Endothelial cell of umbilical vein (primary cell): Measurements from ENCODE around the gene IL34. TPM values are rescaled to one million over a fixed set of nuclear protein-coding genes. Genes with fewer than 3 reads are reported as not detected.

Experiments used
- BruUV-seq: library from RNA; stranded (reverse); fragments of 400-500 nt; replicated peaks from 2 replicates; lab custom pipeline; 2021; lab: Mats Ljungman, UMichigan
- CTCF ChIA-PET: fragments of 300-600, 350-600 bp; sonication (Branson Sonifier 250); formaldehyde crosslinking; loops from one replicate; lab custom pipeline; 2021; ENCODE audit warnings: antibody characterized with exemption, inconsistent platforms; lab: Charles Lee
- POLR2A ChIA-PET: fragments of 300-600, 350-600 bp; sonication (Branson Sonifier 250); formaldehyde crosslinking; loops from one replicate; lab custom pipeline; 2021; ENCODE audit warnings: antibody characterized with exemption, inconsistent platforms; lab: Charles Lee
- DNase-seq: peaks from one replicate; pipeline ENCODE4 v3.0.0-alpha.2; 2011; ENCODE audit warnings: low read depth, low spot score
- FAIRE-seq: peaks from 2 replicates; lab custom pipeline; 2011; peaks lifted over from hg19 to GRCh38; lab: Jason Lieb, UNC
- H2AFZ ChIP-seq: 2 replicates; pipeline ENCODE4 v1.6.0; 2012; ENCODE audit warnings: low read depth, low read length, control low read depth, inconsistent platforms
- H3K27ac ChIP-seq: 2 replicates; pipeline ENCODE4 v1.5.1; 2011; ENCODE audit warnings: low read depth, mild to moderate bottlenecking, control low read depth, low read length, moderate library complexity; ENCODE audit not compliant: insufficient read depth
- H3K27me3 ChIP-seq, 2 experiments: 2 replicates each; pipeline versions ENCODE4 v1.6.0 to v1.6.1; 2011; ENCODE audit warnings: low read length in 2 of 2, mixed read lengths in 1 of 2; ENCODE audit not compliant: control insufficient read depth in 2 of 2, insufficient read depth in 2 of 2
- H3K36me3 ChIP-seq, 2 experiments: 2 replicates in 1 of 2; 3 replicates in 1 of 2; pipeline ENCODE4 v1.5.1; 2011; ENCODE audit warnings: low read length in 2 of 2, mild to moderate bottlenecking in 1 of 2, moderate library complexity in 1 of 2; ENCODE audit not compliant: control insufficient read depth in 2 of 2, insufficient read depth in 2 of 2; ENCODE audit errors: extremely low read depth in 1 of 2
- H3K4me1 ChIP-seq: 3 replicates; pipeline ENCODE4 v1.5.1; 2011; ENCODE audit warnings: mild to moderate bottlenecking, low read length; ENCODE audit not compliant: control insufficient read depth, insufficient read depth; ENCODE audit errors: extremely low read depth
- H3K4me2 ChIP-seq: 2 replicates; pipeline ENCODE4 v1.6.1; 2011; ENCODE audit warnings: low read length, control low read depth, mixed read lengths; ENCODE audit not compliant: insufficient read depth
- H3K4me3 ChIP-seq, 3 experiments: fragments of 200-600 bp in 1 of 3; sonication (generic), shearing (Covaris generic) in 1 of 3; replicated peaks in 1 of 3; 2 replicates each; pipeline ENCODE4 v1.5.1; 2011 to 2016; ENCODE audit warnings: control low read depth in 3 of 3, low read length in 3 of 3, mild to moderate bottlenecking in 2 of 3, inconsistent platforms in 1 of 3, low read depth in 1 of 3, moderate library complexity in 1 of 3; ENCODE audit not compliant: insufficient read depth in 1 of 3
- H3K79me2 ChIP-seq: 2 replicates; pipeline ENCODE4 v1.6.0; 2012; ENCODE audit warnings: low read length, inconsistent platforms; ENCODE audit not compliant: control insufficient read depth, insufficient read depth
- H3K9ac ChIP-seq: replicated peaks from 2 replicates; pipeline ENCODE3; 2011; ENCODE audit warnings: low read length, control low read depth; ENCODE audit not compliant: insufficient read depth; ENCODE audit errors: extremely low read depth
- H3K9me1 ChIP-seq: replicated peaks from 3 replicates; pipeline ENCODE4 v1.6.0; 2011; ENCODE audit warnings: mild to moderate bottlenecking, low read length; ENCODE audit not compliant: control insufficient read depth, insufficient read depth; ENCODE audit errors: extremely low read depth
- H3K9me3 ChIP-seq: replicated peaks from 2 replicates; pipeline ENCODE4 v1.5.1; 2012; ENCODE audit warnings: low read length, inconsistent platforms; ENCODE audit not compliant: control insufficient read depth, insufficient read depth
- H4K20me1 ChIP-seq: replicated peaks from 2 replicates; pipeline ENCODE3; 2011; ENCODE audit warnings: mild to moderate bottlenecking, low read length; ENCODE audit not compliant: control insufficient read depth, insufficient read depth; ENCODE audit errors: extremely low read depth
- EZH2 ChIP-seq: IDR thresholded peaks from 2 replicates; pipeline ENCODE4 v1.6.1; 2012; ENCODE audit warnings: borderline replicate concordance, low read depth, mild to moderate bottlenecking, moderate library complexity, low read length, inconsistent platforms; ENCODE audit not compliant: severe bottlenecking
- FOS ChIP-seq: IDR thresholded peaks from 2 replicates; pipeline ENCODE4 v1.6.1; 2011; ENCODE audit warnings: mild to moderate bottlenecking, low read length, moderate library complexity, borderline replicate concordance; ENCODE audit not compliant: insufficient read depth
- GATA2 ChIP-seq: IDR thresholded peaks from 2 replicates; pipeline ENCODE4 v1.7.0; 2011; ENCODE audit warnings: low read depth, mild to moderate bottlenecking, moderate library complexity, mixed read lengths, low read length; ENCODE audit not compliant: insufficient read length, insufficient read depth
- JUN ChIP-seq: IDR thresholded peaks from 2 replicates; pipeline ENCODE4 v1.6.1; 2011; ENCODE audit warnings: borderline replicate concordance, low read depth; ENCODE audit not compliant: insufficient read length, insufficient read depth
- MYC ChIP-seq: IDR thresholded peaks from one replicate; pipeline ENCODE4 v1.6.1; 2011; ENCODE audit warnings: mild to moderate bottlenecking, low read depth, low read length
- POLR2AphosphoS5 ChIP-seq: IDR thresholded peaks from 2 replicates; pipeline ENCODE4 v1.6.1; 2012; ENCODE audit warnings: low read depth, mild to moderate bottlenecking, control low read depth, low read length, moderate library complexity; ENCODE audit not compliant: insufficient read depth
- dilution Hi-C: fragments of 300-500 bp; cut with MboI; formaldehyde crosslinking; loops from one replicate; pipeline ENCODE4 v1.15.0; 2019; ENCODE audit warnings: low sequenced_read_pairs; ENCODE audit not compliant: extremely low pct_ligation_motif_present
- intact Hi-C: fragments of 100-400 bp; cut with micrococcal nuclease; formaldehyde crosslinking; loops from one replicate; pipeline ENCODE4 v1.10.0; 2022
- polyA plus RNA-seq, 4 experiments: library from polyadenylated mRNA; depleted of rRNA in 3 of 4; stranded (reverse) in 3 of 4; unstranded in 1 of 4; fragments of >200 nt; gene quantifications; 2 replicates each; pipeline versions ENCODE4 v1.2.1 to v1.2.3, GENCODE V29; 2011 to 2012; ENCODE audit warnings: missing spikeins in 1 of 4
- total RNA-seq: library from RNA; stranded (reverse); gene quantifications from 2 replicates; pipeline ENCODE4 v1.2.3, GENCODE V29; 2021
- TF ChIP-seq, protein P1 (sequence below): IDR thresholded peaks from 2 replicates; pipeline ENCODE4 v1.6.1; 2011; ENCODE audit not compliant: insufficient read depth, insufficient read length
- TF ChIP-seq, protein P2 (sequence below), 2 donors: IDR thresholded peaks; 1 replicate in 1 of 2; 2 replicates in 1 of 2; pipeline ENCODE4 v1.5.1; 2011; ENCODE audit warnings: low read length in 2 of 2, mild to moderate bottlenecking in 2 of 2, moderate library complexity in 2 of 2, control low read depth in 1 of 2, inconsistent platforms in 1 of 2, low read depth in 1 of 2; ENCODE audit not compliant: insufficient read depth in 1 of 2; ENCODE audit errors: extremely low read depth in 1 of 2

IL34 gene
- total and polyA plus RNA-seq, 2 donors (not counting 3 experiments of a cell fraction or from before 2014, with no cell fraction given), result 0.88 to 0.97 TPM

DNA sequence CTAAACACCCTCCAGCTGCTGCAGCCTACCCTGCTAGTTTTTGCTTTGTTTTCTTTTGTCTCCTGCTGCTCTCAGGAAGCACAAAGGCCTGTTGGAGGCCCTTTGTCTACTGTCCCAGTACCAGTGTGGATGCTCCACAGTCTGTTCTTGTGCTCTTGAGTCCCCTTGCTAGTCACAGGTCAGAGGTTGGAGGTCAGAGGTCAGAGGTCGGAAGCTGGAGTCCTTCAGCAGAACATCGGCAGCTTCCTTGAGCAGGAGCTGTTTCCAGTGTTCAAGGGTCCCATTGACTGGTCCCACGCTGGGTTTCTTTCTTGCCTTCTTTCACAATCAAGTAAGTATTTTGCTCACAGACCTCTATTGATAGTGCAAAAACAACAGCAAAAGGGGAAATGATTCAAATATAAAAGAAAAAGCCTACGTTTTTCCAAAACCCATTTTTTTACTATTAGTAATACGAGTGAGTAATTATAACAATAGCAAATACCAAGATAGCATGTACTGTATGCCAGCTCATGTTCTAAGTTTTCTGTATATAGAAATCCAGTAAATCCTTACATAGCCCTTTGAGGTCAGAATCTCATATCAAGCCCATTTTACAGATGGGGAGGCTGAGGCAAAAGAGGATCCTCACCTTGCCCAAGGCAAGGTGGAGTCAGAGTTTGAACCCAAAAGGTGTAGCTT is 10.9 kb upstream of the IL34 start:
- no peaks in the 10 kb centered on the region for H3K36me3 ChIP-seq
- H4K20me1 ChIP-seq, result no peaks in the 10 kb centered on the region
- H3K4me3 ChIP-seq, result peak overlapping the region in 1 of 3 experiments; percentile 1
- intact Hi-C loops, result loop anchor here (1.0 kb wide), 2 partner anchors 47 to 62 kb away; no protein-coding TSS in a partner anchor
- no peaks in the 10 kb centered on the region for H3K27me3 ChIP-seq
- TF ChIP-seq FOS (peak; percentile 93), MYC (no peak), JUN (peak; percentile 81), EZH2 (no peak), POLR2AphosphoS5 (no peak), GATA2 (peak; percentile 32)
- TF ChIP-seq, protein P1, sequence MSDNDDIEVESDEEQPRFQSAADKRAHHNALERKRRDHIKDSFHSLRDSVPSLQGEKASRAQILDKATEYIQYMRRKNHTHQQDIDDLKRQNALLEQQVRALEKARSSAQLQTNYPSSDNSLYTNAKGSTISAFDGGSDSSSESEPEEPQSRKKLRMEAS, result no peak
- TF ChIP-seq, protein P2, sequence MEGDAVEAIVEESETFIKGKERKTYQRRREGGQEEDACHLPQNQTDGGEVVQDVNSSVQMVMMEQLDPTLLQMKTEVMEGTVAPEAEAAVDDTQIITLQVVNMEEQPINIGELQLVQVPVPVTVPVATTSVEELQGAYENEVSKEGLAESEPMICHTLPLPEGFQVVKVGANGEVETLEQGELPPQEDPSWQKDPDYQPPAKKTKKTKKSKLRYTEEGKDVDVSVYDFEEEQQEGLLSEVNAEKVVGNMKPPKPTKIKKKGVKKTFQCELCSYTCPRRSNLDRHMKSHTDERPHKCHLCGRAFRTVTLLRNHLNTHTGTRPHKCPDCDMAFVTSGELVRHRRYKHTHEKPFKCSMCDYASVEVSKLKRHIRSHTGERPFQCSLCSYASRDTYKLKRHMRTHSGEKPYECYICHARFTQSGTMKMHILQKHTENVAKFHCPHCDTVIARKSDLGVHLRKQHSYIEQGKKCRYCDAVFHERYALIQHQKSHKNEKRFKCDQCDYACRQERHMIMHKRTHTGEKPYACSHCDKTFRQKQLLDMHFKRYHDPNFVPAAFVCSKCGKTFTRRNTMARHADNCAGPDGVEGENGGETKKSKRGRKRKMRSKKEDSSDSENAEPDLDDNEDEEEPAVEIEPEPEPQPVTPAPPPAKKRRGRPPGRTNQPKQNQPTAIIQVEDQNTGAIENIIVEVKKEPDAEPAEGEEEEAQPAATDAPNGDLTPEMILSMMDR (IDR thresholded peaks at IDR 0.05; ENCODE audit: extremely low read depth in 1 of 2, insufficient read depth in 1 of 2, low read depth in 1 of 2, low read length in 2 of 2), result no peak
- FAIRE-seq (peak; percentile 93), DNase-seq (peak; percentile 91)
- H2AFZ ChIP-seq, result peak overlapping the region; percentile 10
- no peaks in the 10 kb centered on the region for H3K9me3 ChIP-seq
- ChIA-PET POLR2A (interaction anchor here (1.2 kb wide), 1 partner anchor 62 kb away, joined by 4 read pairs; no protein-coding TSS in a partner anchor), CTCF (interaction anchor here (0.6 to 1.5 kb wide), 5 partner anchors 29 to 65 kb away, joined by 3 to 9 read pairs (median 4); no protein-coding TSS in a partner anchor)
- TSS peak; percentile 92 for BruUV-seq
- H3K79me2 ChIP-seq, result no peaks in the 10 kb centered on the region
- peaks cover 19% of the 10 kb centered on the region for H3K4me1 ChIP-seq
- dilution Hi-C loops, result no loop called here
- H3K27ac ChIP-seq, result peak overlapping the region; percentile 93
- peak overlapping the region; percentile 54 for H3K9ac ChIP-seq
- no peaks in the 10 kb centered on the region for H3K9me1 ChIP-seq
- H3K4me2 ChIP-seq, result peak overlapping the region; percentile 64
